GM19467 (cell line): ENCODE results near the gene SLIT3.
"Not testable (repeated sequence)": the region's sequence is repeated elsewhere in the genome, so short reads cannot be mapped to it uniquely, and the experiment has no call there.

Experiments used
- ATAC-seq: cut with Tn5 transposase; IDR thresholded peaks from one replicate; pipeline ENCODE4 v1.9.1; 2021; ENCODE audit warnings: mild to moderate bottlenecking, moderate library complexity; ENCODE audit not compliant: unreplicated experiment

The SLIT3 gene

GRCh38 chr5:169223595-169223953, 77.4 kb downstream of the SLIT3 start:
- ATAC-seq: no peak

GRCh38 chr5:169222934-169223594, 77.9 kb downstream of the SLIT3 start:
- ATAC-seq: no peak

GRCh38 chr5:169221519-169221918, 79.4 kb downstream of the SLIT3 start:
- ATAC-seq: no peak

- ATAC-seq: no peak
These were observed 81.0 kb downstream of the SLIT3 start for GRCh38 chr5:169219961-169220360.

- no peak for ATAC-seq
These were observed 81.6 kb downstream of the SLIT3 start for GRCh38 chr5:169219351-169219750.

GRCh38 chr5:169218861-169219260, 82.1 kb downstream of the SLIT3 start:
- no peak for ATAC-seq

GRCh38 chr5:169218176-169218575, 82.8 kb downstream of the SLIT3 start:
- ATAC-seq: no peak

GRCh38 chr5:169216866-169217265, 84.1 kb downstream of the SLIT3 start:
- no peak for ATAC-seq

- ATAC-seq: no peak
These were observed 87.5 kb downstream of the SLIT3 start for GRCh38 chr5:169213479-169213878.

GRCh38 chr5:169211761-169212160, 89.2 kb downstream of the SLIT3 start:
- ATAC-seq: not testable (repeated sequence)

- ATAC-seq: no peak
These were observed 96.0 kb downstream of the SLIT3 start for GRCh38 chr5:169204788-169205400.

GRCh38 chr5:169202969-169203368, 98.0 kb downstream of the SLIT3 start:
- ATAC-seq: no peak

GRCh38 chr5:169201597-169201996, 99.3 kb downstream of the SLIT3 start:
- ATAC-seq: no peak

- no peak for ATAC-seq
These were observed 100.7 kb downstream of the SLIT3 start for GRCh38 chr5:169200125-169200778.

GRCh38 chr5:169197343-169197742, 103.6 kb downstream of the SLIT3 start:
- no peak for ATAC-seq

- no peak for ATAC-seq
These were observed 104.9 kb downstream of the SLIT3 start for GRCh38 chr5:169196059-169196458.

- no peak for ATAC-seq
These were observed 105.3 kb downstream of the SLIT3 start for GRCh38 chr5:169195601-169196000.

GRCh38 chr5:169192536-169192935, 108.4 kb downstream of the SLIT3 start:
- no peak for ATAC-seq

GRCh38 chr5:169190849-169191248, 110.1 kb downstream of the SLIT3 start:
- no peak for ATAC-seq

GRCh38 chr5:169185626-169186025, 115.3 kb downstream of the SLIT3 start:
- no peak for ATAC-seq

- no peak for ATAC-seq
These were observed 117.4 kb downstream of the SLIT3 start for GRCh38 chr5:169183576-169183975.

- ATAC-seq: no peak
These were observed 118.1 kb downstream of the SLIT3 start for GRCh38 chr5:169182797-169183196.
